Measurements from ENCODE around the gene FOLH1.

GRCh38 chr11:49213026-49213560 lies 4.7 kb upstream of the FOLH1 start:
- TF ChIP-seq CTCF (IDR thresholded peaks at IDR 0.05; ENCODE audit: low read length), result no peak
- no peak for TF ChIP-seq EZH2 (IDR thresholded peaks at IDR 0.05; ENCODE audit: borderline replicate concordance, low read length)

Measured in OCI-LY1 (cell line).